Measurements from ENCODE around the gene CDK5. TPM values are rescaled to one million over a fixed set of nuclear protein-coding genes. Genes with fewer than 3 reads are reported as not detected.

CDK5 gene
- total RNA-seq, 2 donors from 2014 or later: 22.2 to 25.2 TPM

DNA sequence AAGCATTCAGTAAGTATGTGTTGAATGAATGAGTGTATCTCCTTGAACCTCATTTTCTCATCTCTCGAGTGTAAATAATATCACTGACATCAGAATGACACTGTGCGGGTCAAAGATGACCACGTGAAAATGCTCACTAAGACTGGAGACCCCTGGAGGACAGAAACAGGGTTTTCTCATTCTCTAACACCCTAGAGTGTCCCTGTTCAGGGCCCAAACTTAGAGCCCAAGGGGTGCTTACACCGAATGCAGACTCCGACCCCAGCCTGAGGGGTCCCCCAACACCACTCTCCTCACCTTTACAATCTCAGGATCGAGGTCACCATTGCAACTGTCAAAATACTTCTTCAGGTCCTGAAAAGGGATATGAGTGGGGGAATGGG, 1.4 kb downstream of the CDK5 start:
- TF ChIP-seq, protein P1, sequence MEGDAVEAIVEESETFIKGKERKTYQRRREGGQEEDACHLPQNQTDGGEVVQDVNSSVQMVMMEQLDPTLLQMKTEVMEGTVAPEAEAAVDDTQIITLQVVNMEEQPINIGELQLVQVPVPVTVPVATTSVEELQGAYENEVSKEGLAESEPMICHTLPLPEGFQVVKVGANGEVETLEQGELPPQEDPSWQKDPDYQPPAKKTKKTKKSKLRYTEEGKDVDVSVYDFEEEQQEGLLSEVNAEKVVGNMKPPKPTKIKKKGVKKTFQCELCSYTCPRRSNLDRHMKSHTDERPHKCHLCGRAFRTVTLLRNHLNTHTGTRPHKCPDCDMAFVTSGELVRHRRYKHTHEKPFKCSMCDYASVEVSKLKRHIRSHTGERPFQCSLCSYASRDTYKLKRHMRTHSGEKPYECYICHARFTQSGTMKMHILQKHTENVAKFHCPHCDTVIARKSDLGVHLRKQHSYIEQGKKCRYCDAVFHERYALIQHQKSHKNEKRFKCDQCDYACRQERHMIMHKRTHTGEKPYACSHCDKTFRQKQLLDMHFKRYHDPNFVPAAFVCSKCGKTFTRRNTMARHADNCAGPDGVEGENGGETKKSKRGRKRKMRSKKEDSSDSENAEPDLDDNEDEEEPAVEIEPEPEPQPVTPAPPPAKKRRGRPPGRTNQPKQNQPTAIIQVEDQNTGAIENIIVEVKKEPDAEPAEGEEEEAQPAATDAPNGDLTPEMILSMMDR (conservative IDR thresholded peaks at IDR 0.05): no peak
- Histone ChIP-seq H3K4me1 (ENCODE audit: control insufficient read depth, insufficient read depth, low read length) (peaks cover 11% of the 10 kb centered on the region), H3K4me3 (ENCODE audit: low read length) (peak overlapping the region; percentile 94), H3K27ac (ENCODE audit: low read depth, low read length) (no peak overlapping the region), H3K9ac (ENCODE audit: extremely low read depth, low read length, poor library complexity, severe bottlenecking) (no peak overlapping the region), H3K36me3 (ENCODE audit: control insufficient read depth, insufficient read depth, low read length) (no peaks in the 10 kb centered on the region), H3K27me3 (ENCODE audit: control insufficient read depth, insufficient read depth, low read length, poor library complexity, severe bottlenecking) (peaks cover 12% of the 10 kb centered on the region), H3K9me3 (ENCODE audit: control insufficient read depth, low read length) (no peaks in the 10 kb centered on the region)
- Mint-ChIP-seq H3K9me3 (no peaks in the 10 kb centered on the region), H3K4me1 (peaks cover 27% of the 10 kb centered on the region), H3K27me3 (ENCODE audit: insufficient read depth) (peaks cover 28% of the 10 kb centered on the region), H3K4me3 (peak overlapping the region; percentile 84), H3K27ac (no peak overlapping the region), H3K36me3 (ENCODE audit: low read depth) (peaks cover 7% of the 10 kb centered on the region)
- DNase-seq: no peak
- WGBS, 2 experiments (ENCODE audit: insufficient coverage in 1 of 2, insufficient read length in 1 of 2): 85 to 100% methylated on average over 2 to 6 of the region's 6 CpGs

DNA sequence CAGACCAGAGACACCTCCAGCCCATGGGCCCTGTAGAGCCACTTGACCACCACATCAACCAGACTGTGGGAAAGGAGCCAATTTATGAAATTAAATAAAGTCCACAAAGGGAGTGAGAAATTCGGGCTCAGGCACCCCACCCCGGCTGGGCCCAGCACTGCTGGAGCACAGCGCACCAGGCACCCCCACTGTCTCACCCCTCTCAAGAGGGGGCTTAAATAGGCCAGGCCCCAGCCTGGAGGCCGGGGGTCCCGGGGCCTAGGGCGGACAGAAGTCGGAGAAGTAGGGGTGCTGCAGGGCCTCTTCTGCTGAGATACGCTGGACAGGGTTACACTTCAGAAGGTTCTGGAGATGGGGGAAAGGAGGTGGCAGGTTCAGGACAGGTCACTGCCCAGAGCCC, 3.9 kb downstream of the CDK5 start:
- H3K27ac ChIP-seq (ENCODE audit: low read depth, low read length): no peak overlapping the region
- peaks cover 31% of the 10 kb centered on the region for H3K27me3 ChIP-seq (ENCODE audit: control insufficient read depth, insufficient read depth, low read length, poor library complexity, severe bottlenecking)
- Mint-ChIP-seq H3K9me3 (no peaks in the 10 kb centered on the region), H3K4me1 (peaks cover 17% of the 10 kb centered on the region), H3K27me3 (ENCODE audit: insufficient read depth) (peaks cover 51% of the 10 kb centered on the region), H3K27ac (no peak overlapping the region), H3K4me3 (no peak overlapping the region), H3K36me3 (ENCODE audit: low read depth) (peaks cover 7% of the 10 kb centered on the region)
- WGBS, 2 experiments (ENCODE audit: insufficient coverage in 1 of 2, insufficient read length in 1 of 2): 87 to 90% methylated on average over 3 to 8 of the region's 8 CpGs
- TF ChIP-seq, protein P1 (conservative IDR thresholded peaks at IDR 0.05): no peak
- no peak overlapping the region for H3K9ac ChIP-seq (ENCODE audit: extremely low read depth, low read length, poor library complexity, severe bottlenecking)
- no peaks in the 10 kb centered on the region for H3K36me3 ChIP-seq (ENCODE audit: control insufficient read depth, insufficient read depth, low read length)
- H3K4me1 ChIP-seq (ENCODE audit: control insufficient read depth, insufficient read depth, low read length): peaks cover 5% of the 10 kb centered on the region
- H3K9me3 ChIP-seq (ENCODE audit: control insufficient read depth, low read length): no peaks in the 10 kb centered on the region
- H3K4me3 ChIP-seq (ENCODE audit: low read length): no peak overlapping the region
- DNase-seq: no peak

DNA sequence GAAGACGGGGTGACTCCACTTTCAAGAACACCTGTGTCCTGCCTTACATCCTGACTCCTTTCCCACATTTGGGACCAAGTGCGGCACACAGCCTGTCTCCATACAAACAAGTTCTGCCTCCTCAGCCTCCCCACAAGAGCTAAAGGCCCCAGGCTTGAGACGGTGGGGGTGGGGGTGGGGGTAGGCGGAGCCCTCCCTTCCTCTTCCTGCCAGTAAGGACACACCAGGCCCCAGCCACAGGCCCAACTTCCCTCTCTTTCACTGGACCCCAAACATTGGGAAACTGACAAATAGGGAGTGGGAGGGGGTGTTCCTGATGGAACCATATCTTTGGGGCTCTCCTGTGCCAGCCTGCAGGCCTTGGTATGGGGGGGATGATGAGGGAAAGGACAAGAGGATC, 4.6 kb downstream of the CDK5 start:
- Mint-ChIP-seq H3K27ac (no peak overlapping the region), H3K36me3 (ENCODE audit: low read depth) (peaks cover 7% of the 10 kb centered on the region), H3K4me3 (no peak overlapping the region), H3K9me3 (no peaks in the 10 kb centered on the region), H3K4me1 (peaks cover 11% of the 10 kb centered on the region), H3K27me3 (ENCODE audit: insufficient read depth) (peaks cover 54% of the 10 kb centered on the region)
- TF ChIP-seq, protein P1 (conservative IDR thresholded peaks at IDR 0.05): no peak
- no peak overlapping the region for H3K27ac ChIP-seq (ENCODE audit: low read depth, low read length)
- no peaks in the 10 kb centered on the region for H3K36me3 ChIP-seq (ENCODE audit: control insufficient read depth, insufficient read depth, low read length)
- H3K9me3 ChIP-seq (ENCODE audit: control insufficient read depth, low read length): no peaks in the 10 kb centered on the region
- no peaks in the 10 kb centered on the region for H3K4me1 ChIP-seq (ENCODE audit: control insufficient read depth, insufficient read depth, low read length)
- H3K4me3 ChIP-seq (ENCODE audit: low read length): no peak overlapping the region
- peaks cover 31% of the 10 kb centered on the region for H3K27me3 ChIP-seq (ENCODE audit: control insufficient read depth, insufficient read depth, low read length, poor library complexity, severe bottlenecking)
- no peak for DNase-seq
- H3K9ac ChIP-seq (ENCODE audit: extremely low read depth, low read length, poor library complexity, severe bottlenecking): no peak overlapping the region
- 84 to 100% methylated on average over 1 to 3 of the region's 4 CpGs for WGBS, 2 experiments (ENCODE audit: insufficient coverage in 1 of 2, insufficient read length in 1 of 2)

Data from endodermal cell (in vitro differentiated cells).